ENCODE data around the gene PRPF4. TPM values are rescaled to one million over a fixed set of nuclear protein-coding genes. Genes with fewer than 3 reads are reported as not detected.

Gene PRPF4
- polyA plus RNA-seq, 2 donors = 5.1 to 11.3 TPM

Other genes with a start within 250 kb of the PRPF4 start
- under 1 TPM; 0.35 to 0.81 TPM for gene ZFP37, start 218.9 kb upstream of the PRPF4 start, polyA plus RNA-seq
- 1 to 10 TPM; 4.9 to 7.4 TPM for gene SLC31A2, start 124.7 kb upstream of the PRPF4 start, polyA plus RNA-seq
- 10 to 100 TPM; 10.5 to 11.6 TPM for gene FKBP15, start 54.4 kb upstream of the PRPF4 start, polyA plus RNA-seq
- gene SLC31A1, start 54.1 kb upstream of the PRPF4 start, polyA plus RNA-seq = 10 to 100 TPM in 1 of 2 donors, 1 to 10 TPM in 1; 5.4 to 10.4 TPM
- 10 to 100 TPM; 13.5 to 27.9 TPM for gene CDC26, start 86 bp upstream of the PRPF4 start, polyA plus RNA-seq
- 1 to 10 TPM; 2.3 to 3.6 TPM for gene RNF183, start 27.7 kb downstream of the PRPF4 start, polyA plus RNA-seq
- gene WDR31, start 64.6 kb downstream of the PRPF4 start, polyA plus RNA-seq = 1 to 10 TPM; 1.2 to 1.6 TPM
- gene BSPRY, start 73.9 kb downstream of the PRPF4 start, polyA plus RNA-seq = 10 to 100 TPM; 17.2 to 27.5 TPM
- 10 to 100 TPM; 43.7 to 46.6 TPM for gene HDHD3, start 101.3 kb downstream of the PRPF4 start, polyA plus RNA-seq
- gene ALAD, start 125.6 kb downstream of the PRPF4 start, polyA plus RNA-seq = 10 to 100 TPM; 38.4 TPM
- 10 to 100 TPM; 17.4 to 38.9 TPM for gene POLE3, start 135.0 kb downstream of the PRPF4 start, polyA plus RNA-seq
- gene C9orf43, start 135.1 kb downstream of the PRPF4 start, polyA plus RNA-seq = under 1 TPM; 0.20 to 0.33 TPM
- 10 to 100 TPM in 1 of 2 donors, 1 to 10 TPM in 1; 9.1 to 10.2 TPM for gene RGS3, start 188.1 kb downstream of the PRPF4 start, polyA plus RNA-seq

Data from esophagus (tissue), 2 donors.